PFSK-1 (cell line): ENCODE measurements around the gene FGF14.

ENCODE experiments used
- FOXP2 ChIP-seq: optimal IDR thresholded peaks from 2 replicates; pipeline ENCODE3; 2011; ENCODE audit warnings: borderline replicate concordance, control low read depth, inconsistent platforms; ENCODE audit not compliant: insufficient read depth; ENCODE audit errors: extremely low read length, extremely low read depth
- POLR2AphosphoS5 ChIP-seq: IDR thresholded peaks from 2 replicates; pipeline ENCODE4 v1.6.1; 2012; ENCODE audit warnings: low read depth, mild to moderate bottlenecking, control low read depth, low read length, moderate library complexity
- SIN3A ChIP-seq: IDR thresholded peaks from 2 replicates; pipeline ENCODE4 v1.6.1; 2012; ENCODE audit warnings: mild to moderate bottlenecking, low read length, moderate library complexity, borderline replicate concordance; ENCODE audit not compliant: insufficient read depth
- TAF1 ChIP-seq: IDR thresholded peaks from 2 replicates; pipeline ENCODE4 v1.6.1; 2012; ENCODE audit warnings: low read length, control low read depth, borderline replicate concordance; ENCODE audit not compliant: insufficient read depth
- TF ChIP-seq, protein P1 (sequence below), 2 experiments: IDR thresholded peaks; 2 replicates each; pipeline versions ENCODE4 v1.6.1 to v1.8.0; 2011 to 2012; ENCODE audit warnings: low read depth in 2 of 2, low read length in 2 of 2, control low read depth in 1 of 2, inconsistent platforms in 1 of 2, mild to moderate bottlenecking in 1 of 2, moderate library complexity in 1 of 2; ENCODE audit not compliant: insufficient read depth in 1 of 2

FGF14 gene

DNA sequence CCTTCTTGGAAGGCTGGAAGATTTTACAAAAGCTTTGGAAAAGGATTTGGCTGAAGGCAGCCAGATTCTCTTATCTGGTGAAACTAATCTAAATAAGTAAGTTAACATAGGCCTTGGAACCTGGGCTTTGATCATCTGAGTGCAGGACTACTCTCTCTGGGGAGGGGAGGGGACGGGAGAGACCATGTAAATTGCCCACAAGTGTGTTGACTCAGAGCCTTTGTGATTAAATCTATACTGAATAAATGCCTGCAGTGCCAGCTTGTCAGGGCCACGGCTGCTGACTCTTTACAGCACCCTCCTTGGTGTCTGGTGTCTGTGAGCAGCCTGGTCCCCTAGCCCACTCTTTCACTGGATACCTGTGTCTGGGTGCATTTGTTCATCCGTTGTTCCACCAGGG is 698.0 kb downstream of the FGF14 start:
- TF ChIP-seq POLR2AphosphoS5 (no peak), SIN3A (no peak), TAF1 (no peak), FOXP2 (no peak)
- TF ChIP-seq, protein P1, sequence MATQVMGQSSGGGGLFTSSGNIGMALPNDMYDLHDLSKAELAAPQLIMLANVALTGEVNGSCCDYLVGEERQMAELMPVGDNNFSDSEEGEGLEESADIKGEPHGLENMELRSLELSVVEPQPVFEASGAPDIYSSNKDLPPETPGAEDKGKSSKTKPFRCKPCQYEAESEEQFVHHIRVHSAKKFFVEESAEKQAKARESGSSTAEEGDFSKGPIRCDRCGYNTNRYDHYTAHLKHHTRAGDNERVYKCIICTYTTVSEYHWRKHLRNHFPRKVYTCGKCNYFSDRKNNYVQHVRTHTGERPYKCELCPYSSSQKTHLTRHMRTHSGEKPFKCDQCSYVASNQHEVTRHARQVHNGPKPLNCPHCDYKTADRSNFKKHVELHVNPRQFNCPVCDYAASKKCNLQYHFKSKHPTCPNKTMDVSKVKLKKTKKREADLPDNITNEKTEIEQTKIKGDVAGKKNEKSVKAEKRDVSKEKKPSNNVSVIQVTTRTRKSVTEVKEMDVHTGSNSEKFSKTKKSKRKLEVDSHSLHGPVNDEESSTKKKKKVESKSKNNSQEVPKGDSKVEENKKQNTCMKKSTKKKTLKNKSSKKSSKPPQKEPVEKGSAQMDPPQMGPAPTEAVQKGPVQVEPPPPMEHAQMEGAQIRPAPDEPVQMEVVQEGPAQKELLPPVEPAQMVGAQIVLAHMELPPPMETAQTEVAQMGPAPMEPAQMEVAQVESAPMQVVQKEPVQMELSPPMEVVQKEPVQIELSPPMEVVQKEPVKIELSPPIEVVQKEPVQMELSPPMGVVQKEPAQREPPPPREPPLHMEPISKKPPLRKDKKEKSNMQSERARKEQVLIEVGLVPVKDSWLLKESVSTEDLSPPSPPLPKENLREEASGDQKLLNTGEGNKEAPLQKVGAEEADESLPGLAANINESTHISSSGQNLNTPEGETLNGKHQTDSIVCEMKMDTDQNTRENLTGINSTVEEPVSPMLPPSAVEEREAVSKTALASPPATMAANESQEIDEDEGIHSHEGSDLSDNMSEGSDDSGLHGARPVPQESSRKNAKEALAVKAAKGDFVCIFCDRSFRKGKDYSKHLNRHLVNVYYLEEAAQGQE (IDR thresholded peaks at IDR 0.05; ENCODE audit: insufficient read depth in 1 of 2, low read depth in 2 of 2, low read length in 2 of 2) = no peak

DNA sequence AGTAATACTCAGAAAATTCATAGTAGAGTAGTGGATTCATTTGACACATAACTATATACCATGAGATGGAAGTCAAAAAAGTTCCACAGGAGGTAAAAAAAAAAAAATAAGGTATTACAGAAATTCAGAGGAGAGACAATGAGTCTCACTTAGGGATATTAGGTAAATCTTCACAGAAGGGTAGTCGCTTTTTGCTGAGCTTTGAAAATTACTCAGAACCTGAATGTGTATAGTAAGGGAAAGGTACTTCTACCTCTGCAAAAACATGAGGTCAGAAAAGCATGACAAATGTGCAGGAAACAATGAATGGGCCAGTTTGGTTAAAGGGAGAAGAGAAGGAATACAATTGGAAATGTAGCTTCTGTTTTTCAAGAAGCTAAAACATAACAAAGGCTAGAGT is 698.8 kb downstream of the FGF14 start:
- TF ChIP-seq SIN3A (no peak), FOXP2 (no peak), POLR2AphosphoS5 (no peak), TAF1 (no peak)

DNA sequence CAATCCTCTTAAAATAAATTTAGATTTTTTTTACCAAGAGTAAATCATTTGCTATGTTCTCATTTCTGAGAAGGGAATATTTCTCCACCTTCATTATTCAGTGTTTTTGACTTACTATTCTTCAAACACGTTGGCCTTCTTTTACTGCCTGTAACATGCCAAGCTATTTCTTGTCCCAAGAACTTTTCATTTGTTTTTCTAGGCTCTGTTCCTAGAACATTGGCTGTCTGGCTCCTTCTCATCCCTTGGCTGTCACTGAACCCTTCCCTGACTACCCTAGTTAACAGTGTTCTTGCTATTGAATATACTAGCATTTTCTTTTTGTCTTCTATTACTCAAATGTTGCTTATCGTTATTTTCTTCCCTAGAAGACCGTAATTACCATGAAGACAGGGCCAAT is 701.2 kb downstream of the FGF14 start:
- no peak for TF ChIP-seq POLR2AphosphoS5
- TF ChIP-seq SIN3A = no peak
- no peak for TF ChIP-seq FOXP2
- no peak for TF ChIP-seq TAF1
- TF ChIP-seq, protein P1 (IDR thresholded peaks at IDR 0.05; ENCODE audit: insufficient read depth in 1 of 2, low read depth in 2 of 2, low read length in 2 of 2) = no peak

DNA sequence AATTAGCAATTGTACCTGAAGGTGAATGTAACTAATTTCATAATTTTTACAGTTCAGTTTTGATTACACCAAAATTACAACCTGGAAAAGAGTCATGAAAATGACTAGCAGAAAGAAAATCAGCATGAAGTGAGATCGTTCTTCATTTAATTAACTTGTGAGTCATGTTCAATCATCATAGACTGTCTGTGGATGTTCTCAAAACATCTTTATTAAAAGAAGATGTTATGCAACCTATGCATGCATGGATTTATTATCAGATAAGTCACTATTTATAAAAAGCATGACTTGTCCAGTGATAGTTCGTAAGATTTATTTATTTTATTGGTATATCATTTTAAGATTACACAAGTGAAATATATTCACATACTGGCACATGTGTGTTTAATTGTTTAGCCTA is 703.4 kb downstream of the FGF14 start:
- no peak for TF ChIP-seq FOXP2
- TF ChIP-seq, protein P1 (IDR thresholded peaks at IDR 0.05; ENCODE audit: insufficient read depth in 1 of 2, low read depth in 2 of 2, low read length in 2 of 2) = no peak

DNA sequence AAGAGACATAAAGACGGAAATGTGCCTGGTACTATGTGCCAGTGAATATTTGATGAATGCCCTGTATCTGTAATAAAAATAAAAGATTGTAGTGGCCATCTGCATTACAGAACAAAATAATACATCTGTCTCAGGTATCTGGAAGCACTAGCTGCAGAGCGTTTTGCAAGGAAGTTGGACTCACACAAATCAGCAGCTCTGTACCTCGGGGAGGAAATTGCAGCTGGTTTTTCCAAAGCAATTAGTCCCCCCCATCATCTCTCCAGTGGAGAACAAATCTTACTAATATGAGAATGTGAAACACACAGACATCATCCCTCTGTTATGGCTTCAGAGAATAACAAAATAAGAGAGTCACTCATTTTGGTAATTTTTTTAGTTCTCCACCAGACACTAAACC is 704.1 kb downstream of the FGF14 start:
- TF ChIP-seq, protein P1 (IDR thresholded peaks at IDR 0.05; ENCODE audit: insufficient read depth in 1 of 2, low read depth in 2 of 2, low read length in 2 of 2) = no peak
- TF ChIP-seq SIN3A (no peak), TAF1 (no peak)
